Putamen (tissue), 1 donor: Measurements from ENCODE around the gene B3GAT1.

Experiments used
- DNase-seq: peaks from one replicate; pipeline ENCODE4 v3.0.0-alpha.2; 2016; ENCODE audit warnings: low spot score

B3GAT1 gene

GRCh38 chr11:134371436-134372185, 40.4 kb downstream of the B3GAT1 start:
- no peak for DNase-seq

DNA sequence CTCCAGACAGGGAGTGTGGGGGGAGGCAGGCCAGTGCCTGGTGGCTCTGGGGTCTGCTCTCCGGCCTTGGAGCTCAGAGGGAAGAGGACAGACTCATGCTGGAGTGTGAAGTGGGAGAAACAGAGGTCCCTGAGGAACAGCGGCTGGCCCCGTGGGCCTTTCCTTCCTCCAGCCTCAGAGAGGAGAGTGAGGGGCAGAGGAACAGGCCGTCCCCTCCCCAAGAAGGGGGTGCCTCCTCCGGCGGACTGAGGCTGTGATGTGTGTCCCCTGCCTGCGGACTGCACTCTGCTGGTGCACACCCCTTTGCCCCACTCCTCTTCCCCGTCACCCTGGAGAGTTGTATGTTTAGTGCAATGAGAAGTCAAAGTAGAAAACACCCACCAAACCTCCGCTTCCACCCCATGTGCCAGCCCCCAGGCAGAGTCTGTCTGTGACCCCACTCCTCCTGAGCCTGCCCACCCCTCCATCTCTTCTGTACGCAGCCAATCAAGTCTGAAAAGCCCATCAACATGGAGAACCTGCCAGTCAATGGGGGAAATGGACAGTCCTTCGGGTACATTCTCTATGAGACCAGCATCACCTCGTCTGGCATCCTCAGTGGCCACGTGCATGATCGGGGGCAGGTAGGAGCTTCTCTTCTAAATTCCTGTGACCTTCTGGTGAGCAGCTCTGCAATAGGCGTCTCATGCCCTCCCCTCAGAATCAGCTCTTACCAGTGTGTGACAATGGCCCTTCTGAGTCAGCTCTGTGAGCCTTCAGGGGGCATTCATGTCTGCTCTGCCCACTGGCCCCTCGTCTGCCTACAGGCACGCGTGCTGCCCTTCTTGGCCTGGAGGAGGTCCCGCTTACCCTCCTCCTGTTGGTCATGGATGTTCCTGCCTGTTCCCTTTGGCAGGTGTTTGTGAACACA, 41.3 kb downstream of the B3GAT1 start:
- no peak for DNase-seq

GRCh38 chr11:134369656-134370525, 42.2 kb downstream of the B3GAT1 start:
- DNase-seq = no peak

DNA sequence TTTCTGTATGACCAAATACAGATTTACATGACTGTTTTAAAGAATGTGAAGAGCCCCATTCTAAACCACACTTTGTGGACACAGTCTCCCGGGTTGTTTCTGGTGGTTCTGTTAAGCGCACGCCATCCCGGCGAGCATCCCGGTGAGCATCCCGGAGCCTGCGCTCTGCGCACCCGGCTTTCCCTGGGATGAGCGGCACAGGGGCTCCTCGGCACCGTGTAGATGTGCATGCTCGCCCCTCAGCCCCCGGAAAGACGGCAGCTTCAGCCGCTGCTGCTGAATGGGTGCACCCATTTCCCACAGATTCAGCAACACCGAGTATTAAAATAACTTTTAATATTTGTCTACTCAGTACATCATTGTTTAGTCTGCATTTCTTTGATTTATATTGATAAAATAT, 44.3 kb downstream of the B3GAT1 start:
- no peak for DNase-seq

- DNase-seq = no peak
Observed at GRCh38 chr11:134366254-134366653, 45.8 kb downstream of the B3GAT1 start.

GRCh38 chr11:134365011-134365925, 46.8 kb downstream of the B3GAT1 start:
- DNase-seq = no peak

DNA sequence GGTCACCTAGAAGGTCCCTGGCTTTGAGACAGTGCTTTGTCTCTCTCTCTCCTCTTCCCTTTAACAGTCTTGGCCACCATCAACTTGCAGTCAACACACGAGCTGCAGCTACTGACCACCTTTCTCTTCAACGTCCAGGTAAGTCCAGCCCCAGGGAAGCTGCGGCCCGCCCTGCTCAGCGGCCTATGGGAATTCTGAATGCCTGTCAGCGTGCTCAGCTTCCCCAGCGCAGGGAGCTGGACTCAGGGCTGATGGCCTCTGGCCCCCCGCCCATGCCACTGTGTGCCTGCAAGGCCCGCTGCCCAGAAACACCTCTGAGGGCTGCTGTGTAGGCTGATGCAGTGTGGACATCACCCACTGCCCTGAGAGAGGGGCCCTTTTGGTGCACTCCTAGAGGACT, 47.8 kb downstream of the B3GAT1 start:
- no peak for DNase-seq

- DNase-seq = no peak
Observed at GRCh38 chr11:134363592-134363991, 48.5 kb downstream of the B3GAT1 start.

- DNase-seq = no peak
Observed at GRCh38 chr11:134363161-134363560, 48.9 kb downstream of the B3GAT1 start.

DNA sequence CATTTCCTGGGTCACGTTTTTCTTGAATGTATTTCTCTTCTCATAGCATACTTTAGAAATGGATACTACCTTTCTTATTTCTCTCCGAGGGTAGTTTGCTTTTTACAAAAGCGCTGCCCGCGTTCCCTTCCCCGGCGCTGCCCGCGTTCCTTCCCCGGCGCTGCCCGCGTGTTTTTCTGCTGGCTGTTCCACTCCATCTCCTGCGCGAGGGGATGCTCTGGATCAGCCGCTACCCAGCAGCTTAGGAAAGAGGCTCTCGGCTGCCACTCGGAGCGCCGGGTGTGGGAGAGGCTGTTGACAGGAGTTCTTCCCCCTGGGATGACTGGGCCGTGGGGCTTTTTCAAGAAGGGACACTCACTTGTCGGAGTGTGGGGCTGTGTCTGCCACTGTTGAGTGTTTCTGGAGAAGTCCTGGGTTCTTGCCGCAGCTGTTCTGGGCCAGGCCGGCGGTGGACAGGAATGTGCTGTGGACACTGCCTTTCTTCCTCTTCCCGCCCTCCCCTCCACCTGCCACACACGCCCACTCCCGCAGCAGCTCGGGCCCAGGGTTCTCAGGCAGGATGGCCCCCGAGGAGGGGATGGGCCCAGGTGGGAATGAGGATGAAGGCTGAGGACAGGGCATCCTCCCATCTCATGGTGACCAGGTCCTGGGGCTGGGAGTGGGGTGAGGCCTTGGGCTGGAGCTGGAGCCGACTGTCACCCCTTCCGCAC, 49.7 kb downstream of the B3GAT1 start:
- no peak for DNase-seq

- no peak for DNase-seq
Observed at GRCh38 chr11:134361661-134362060, 50.4 kb downstream of the B3GAT1 start.

DNA sequence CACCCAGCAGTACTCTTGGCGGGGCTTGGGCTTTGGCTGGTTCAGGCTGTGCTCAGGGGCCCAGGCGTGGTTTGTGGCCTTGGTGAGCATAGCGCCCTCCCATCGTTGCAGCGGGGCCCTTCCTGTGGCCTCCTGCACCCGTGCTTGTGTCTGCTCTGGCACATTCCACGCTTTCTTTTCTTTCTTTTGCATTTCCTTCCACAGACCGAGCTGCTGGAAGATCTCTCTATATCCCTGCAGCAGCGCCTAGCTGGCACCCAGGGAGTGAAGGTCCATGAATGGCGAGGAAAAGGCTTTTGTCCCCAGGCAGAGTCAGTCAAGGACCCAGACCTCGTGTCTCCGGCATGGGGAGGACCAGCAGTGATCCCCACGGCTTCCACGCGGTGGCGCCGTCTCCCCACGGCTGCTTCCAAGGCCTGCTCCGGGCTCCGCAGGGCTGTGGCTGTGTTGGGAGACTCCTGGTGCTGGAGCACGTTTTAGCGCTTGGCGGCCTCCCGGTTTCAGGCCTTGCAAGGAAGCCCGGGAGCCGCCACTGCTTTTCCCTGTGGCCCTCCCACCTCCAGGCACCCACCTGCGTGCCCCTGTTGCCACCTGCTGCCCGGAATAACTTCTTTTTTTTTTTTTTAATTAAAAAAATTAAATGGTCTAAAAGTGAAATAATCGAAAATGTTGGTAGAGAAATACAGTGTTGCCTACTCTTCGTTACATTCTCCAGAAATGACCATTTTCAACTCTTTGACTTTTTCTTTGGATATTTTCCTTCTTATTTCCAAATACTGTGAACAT, 51.8 kb downstream of the B3GAT1 start:
- DNase-seq = peak; percentile 74

DNA sequence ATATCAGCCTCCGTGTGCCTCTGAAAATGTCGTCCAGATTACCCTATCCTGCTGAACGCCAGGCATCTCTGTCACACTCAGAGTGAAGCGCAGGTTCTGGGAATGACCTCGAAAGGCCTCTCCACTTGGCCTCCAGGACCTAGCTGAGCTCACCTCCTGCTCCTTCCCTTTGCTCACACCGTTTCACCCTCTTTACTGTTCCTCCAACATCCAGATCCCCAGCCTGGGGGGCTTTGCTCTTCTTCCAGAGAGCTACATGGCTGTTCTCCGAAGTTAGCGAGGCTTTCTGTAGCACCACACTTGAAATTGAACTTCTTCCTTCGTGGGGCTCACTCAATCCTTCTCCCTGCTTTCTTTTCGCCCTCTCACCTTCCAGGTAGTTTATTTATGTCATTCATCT, 52.4 kb downstream of the B3GAT1 start:
- no peak for DNase-seq

DNA sequence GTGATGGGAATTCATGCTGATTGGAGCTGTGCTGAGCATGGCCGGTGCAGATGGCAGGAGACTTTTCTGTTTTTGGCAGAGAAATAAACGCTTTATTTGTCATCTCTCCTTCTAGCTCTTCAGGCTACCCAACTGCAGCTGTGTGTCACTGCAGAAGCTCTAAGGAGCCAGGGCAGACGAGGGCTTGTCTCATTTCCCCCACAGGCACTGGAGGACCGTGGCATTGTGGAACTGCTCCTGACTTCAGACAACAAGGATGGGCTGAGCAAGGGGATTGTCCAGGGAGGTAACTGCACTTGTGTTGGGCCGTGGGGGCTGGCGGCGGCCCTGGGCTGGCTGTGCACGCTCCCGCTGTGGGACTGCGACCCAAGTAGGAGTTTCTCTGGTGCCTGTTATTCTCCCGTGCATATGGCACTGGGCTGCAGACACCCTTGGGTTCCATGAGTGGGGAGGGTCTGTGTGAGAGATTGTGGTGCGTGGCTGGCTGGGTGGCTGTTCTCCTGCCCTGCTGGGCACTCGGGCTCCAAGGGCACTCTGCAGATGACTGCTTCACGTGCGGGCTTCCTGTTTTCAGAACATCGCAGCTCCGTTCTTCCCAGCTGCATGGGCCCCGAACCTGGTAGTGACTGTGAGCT, 53.1 kb downstream of the B3GAT1 start:
- DNase-seq = no peak

- no peak for DNase-seq
Observed at GRCh38 chr11:134358165-134358855, 53.7 kb downstream of the B3GAT1 start.

- no peak for DNase-seq
Observed at GRCh38 chr11:134357545-134357839, 54.5 kb downstream of the B3GAT1 start.

- no peak for DNase-seq
Observed at GRCh38 chr11:134356656-134357544, 55.1 kb downstream of the B3GAT1 start.

- DNase-seq = no peak
Observed at GRCh38 chr11:134355656-134356055, 56.4 kb downstream of the B3GAT1 start.
